OCI-LY1 (cell line): ENCODE data around the gene FMN1.

Experiments used
- H2AFZ ChIP-seq: fragments of 200-600 bp; sonication (generic), shearing (Covaris generic); 2 replicates; pipeline ENCODE4 v1.6.0; 2014; ENCODE audit warnings: antibody characterized with exemption, mild to moderate bottlenecking, low read length
- H3F3A ChIP-seq: fragments of 200-600 bp; sonication (generic), shearing (Covaris generic); 2 replicates; pipeline ENCODE4 v1.6.0; 2014; ENCODE audit warnings: mild to moderate bottlenecking, antibody characterized with exemption, low read length, moderate library complexity; ENCODE audit not compliant: insufficient read depth
- H3K27ac ChIP-seq: fragments of 200-600 bp; sonication (generic); 2 replicates; pipeline ENCODE4 v1.5.1; 2014; ENCODE audit warnings: low read length, mixed run types, mild to moderate bottlenecking, low read depth; ENCODE audit not compliant: poor library complexity, severe bottlenecking
- H3K27me3 ChIP-seq: fragments of 200-600 bp; sonication (generic); 2 replicates; pipeline ENCODE4 v1.6.0; 2014; ENCODE audit warnings: antibody characterized with exemption, mild to moderate bottlenecking, low read length, moderate library complexity; ENCODE audit not compliant: insufficient read depth
- H3K36me3 ChIP-seq: fragments of 200-600 bp; sonication (generic); 2 replicates; pipeline ENCODE4 v1.6.1; 2014; ENCODE audit warnings: mild to moderate bottlenecking, antibody characterized with exemption, low read length, moderate library complexity, mixed read lengths; ENCODE audit not compliant: insufficient read depth
- H3K4me1 ChIP-seq: fragments of 200-600 bp; sonication (generic); 2 replicates; pipeline ENCODE4 v1.5.1; 2014; ENCODE audit warnings: mild to moderate bottlenecking, low read length, moderate library complexity; ENCODE audit not compliant: insufficient read depth, severe bottlenecking
- H3K4me2 ChIP-seq: fragments of 200-600 bp; sonication (generic), shearing (Covaris generic); 2 replicates; pipeline ENCODE4 v1.6.1; 2014; ENCODE audit warnings: low read length
- H3K4me3 ChIP-seq: fragments of 200-600 bp; sonication (generic); 2 replicates; pipeline ENCODE4 v1.5.1; 2014; ENCODE audit warnings: low read length, low read depth, mild to moderate bottlenecking, mixed read lengths; ENCODE audit not compliant: poor library complexity, severe bottlenecking
- H3K79me2 ChIP-seq: fragments of 200-600 bp; shearing (Covaris generic); 2 replicates; pipeline ENCODE4 v1.6.1; 2016; ENCODE audit warnings: mixed run types, low read length, mixed read lengths; ENCODE audit not compliant: insufficient read depth
- H3K9ac ChIP-seq: fragments of 200-600 bp; sonication (generic), shearing (Covaris generic); 2 replicates; pipeline ENCODE4 v1.6.1; 2014; ENCODE audit warnings: mild to moderate bottlenecking, low read length, mixed read lengths
- H3K9me2 ChIP-seq: fragments of 200-600 bp; sonication (generic), shearing (Covaris generic); 2 replicates; pipeline ENCODE4 v1.6.1; 2014; ENCODE audit warnings: low read depth, mild to moderate bottlenecking, low read length, mixed read lengths
- H3K9me3 ChIP-seq: fragments of 200-600 bp; shearing (Covaris generic); 2 replicates; pipeline ENCODE4 v1.6.1; 2014; ENCODE audit warnings: low read length, mixed read lengths
- H4K20me1 ChIP-seq: fragments of 200-600 bp; sonication (generic), shearing (Covaris generic); 2 replicates; pipeline ENCODE4 v1.6.0; 2016; ENCODE audit warnings: mild to moderate bottlenecking, low read length; ENCODE audit not compliant: insufficient read depth
- CTCF ChIP-seq: fragments of 200-600 bp; sonication (generic), shearing (Covaris generic); IDR thresholded peaks from 2 replicates; pipeline ENCODE4 v1.5.1; 2017; ENCODE audit warnings: mild to moderate bottlenecking, antibody characterized with exemption, low read length, moderate library complexity, mixed read lengths
- EZH2 ChIP-seq: fragments of 200-600 bp; sonication (generic), shearing (Covaris generic); IDR thresholded peaks from 2 replicates; pipeline ENCODE4 v1.8.0; 2017; ENCODE audit warnings: borderline replicate concordance, mixed run types, mild to moderate bottlenecking, antibody characterized with exemption, low read length, moderate library complexity, mixed read lengths

The FMN1 gene

DNA sequence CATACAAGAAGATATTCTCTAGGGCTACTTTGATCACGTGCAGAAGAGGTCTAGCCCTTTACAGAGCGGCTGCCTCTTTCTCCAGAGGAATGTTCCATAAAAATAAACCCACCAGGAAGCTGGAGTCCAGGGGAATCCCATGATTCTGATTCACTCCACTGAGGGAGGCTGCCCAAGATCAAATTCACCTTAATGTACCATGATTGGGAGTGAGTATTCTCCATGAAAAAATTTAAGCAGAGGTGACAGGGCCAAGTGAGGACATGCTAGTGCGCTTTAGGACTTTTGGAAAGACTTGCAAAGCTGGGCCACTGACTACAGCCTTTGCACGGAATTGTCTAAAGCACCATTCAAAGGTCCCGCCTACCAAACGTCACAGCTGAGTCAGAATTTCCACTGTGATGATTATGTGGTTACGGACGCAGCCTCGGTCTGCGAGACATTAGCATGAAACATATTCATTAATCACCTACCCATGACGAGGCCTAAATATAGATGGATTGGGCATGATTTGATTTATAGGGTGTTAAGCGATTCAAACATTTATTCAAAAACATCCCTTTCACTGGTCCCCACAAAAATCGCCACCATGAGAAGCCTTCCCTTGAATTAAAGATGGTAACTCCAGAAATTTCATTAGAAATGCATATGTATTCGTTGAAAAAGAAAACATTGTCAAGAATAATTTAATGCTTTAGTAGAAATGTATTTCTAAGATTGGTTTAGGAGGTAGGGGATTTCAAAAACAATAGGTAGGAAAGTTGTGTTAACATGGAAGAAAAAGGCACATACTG, 324.1 kb downstream of the FMN1 start:
- no peaks in the 10 kb centered on the region for H3K9me2 ChIP-seq
- no peaks in the 10 kb centered on the region for H3K79me2 ChIP-seq
- H3K9ac ChIP-seq: no peak overlapping the region
- no peaks in the 10 kb centered on the region for H3K36me3 ChIP-seq
- no peak overlapping the region for H3K27ac ChIP-seq
- peaks cover 6% of the 10 kb centered on the region for H3K4me1 ChIP-seq
- no peaks in the 10 kb centered on the region for H3F3A ChIP-seq
- no peak overlapping the region for H2AFZ ChIP-seq
- H3K27me3 ChIP-seq: no peaks in the 10 kb centered on the region
- no peak overlapping the region for H3K4me3 ChIP-seq
- no peak overlapping the region for H3K4me2 ChIP-seq
- no peaks in the 10 kb centered on the region for H3K9me3 ChIP-seq
- no peaks in the 10 kb centered on the region for H4K20me1 ChIP-seq
- no peak for TF ChIP-seq EZH2
- TF ChIP-seq CTCF: no peak

GRCh38 chr15:32869776-32870175, 324.7 kb downstream of the FMN1 start:
- Histone ChIP-seq H3F3A (no peaks in the 10 kb centered on the region), H3K4me2 (no peak overlapping the region), H3K79me2 (no peaks in the 10 kb centered on the region), H4K20me1 (no peaks in the 10 kb centered on the region), H2AFZ (no peak overlapping the region), H3K27ac (no peak overlapping the region), H3K4me3 (no peak overlapping the region), H3K9ac (no peak overlapping the region), H3K9me2 (no peaks in the 10 kb centered on the region), H3K27me3 (no peaks in the 10 kb centered on the region), H3K9me3 (no peaks in the 10 kb centered on the region), H3K4me1 (peaks cover 6% of the 10 kb centered on the region), H3K36me3 (no peaks in the 10 kb centered on the region)
- no peak for TF ChIP-seq EZH2
- TF ChIP-seq CTCF: no peak

DNA sequence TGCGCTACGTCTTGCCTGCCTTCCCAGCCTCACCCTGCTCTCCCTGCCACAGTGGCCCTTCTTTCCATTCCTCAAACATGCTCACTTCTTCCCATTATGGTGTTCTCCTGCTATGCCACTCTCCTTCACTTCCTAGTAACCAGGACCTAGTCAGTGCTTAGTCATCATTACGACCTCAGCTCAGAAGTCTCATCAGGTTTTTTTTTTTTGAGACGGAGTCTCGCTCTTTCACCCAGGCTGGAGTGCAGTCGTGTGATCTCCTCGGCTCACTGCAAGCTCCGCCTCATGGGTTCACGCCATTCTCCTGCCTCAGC, 327.2 kb downstream of the FMN1 start:
- Histone ChIP-seq H3K36me3 (no peaks in the 10 kb centered on the region), H3F3A (no peaks in the 10 kb centered on the region), H3K9ac (no peak overlapping the region), H3K4me1 (peaks cover 6% of the 10 kb centered on the region), H3K4me3 (no peak overlapping the region), H3K4me2 (no peak overlapping the region), H3K79me2 (no peaks in the 10 kb centered on the region), H3K9me2 (no peaks in the 10 kb centered on the region), H2AFZ (no peak overlapping the region), H3K27ac (no peak overlapping the region), H4K20me1 (no peaks in the 10 kb centered on the region), H3K9me3 (no peaks in the 10 kb centered on the region), H3K27me3 (no peaks in the 10 kb centered on the region)
- TF ChIP-seq EZH2 (no peak), CTCF (no peak)
